ENCODE measurements around the gene HOXB5.

The HOXB5 gene

DNA sequence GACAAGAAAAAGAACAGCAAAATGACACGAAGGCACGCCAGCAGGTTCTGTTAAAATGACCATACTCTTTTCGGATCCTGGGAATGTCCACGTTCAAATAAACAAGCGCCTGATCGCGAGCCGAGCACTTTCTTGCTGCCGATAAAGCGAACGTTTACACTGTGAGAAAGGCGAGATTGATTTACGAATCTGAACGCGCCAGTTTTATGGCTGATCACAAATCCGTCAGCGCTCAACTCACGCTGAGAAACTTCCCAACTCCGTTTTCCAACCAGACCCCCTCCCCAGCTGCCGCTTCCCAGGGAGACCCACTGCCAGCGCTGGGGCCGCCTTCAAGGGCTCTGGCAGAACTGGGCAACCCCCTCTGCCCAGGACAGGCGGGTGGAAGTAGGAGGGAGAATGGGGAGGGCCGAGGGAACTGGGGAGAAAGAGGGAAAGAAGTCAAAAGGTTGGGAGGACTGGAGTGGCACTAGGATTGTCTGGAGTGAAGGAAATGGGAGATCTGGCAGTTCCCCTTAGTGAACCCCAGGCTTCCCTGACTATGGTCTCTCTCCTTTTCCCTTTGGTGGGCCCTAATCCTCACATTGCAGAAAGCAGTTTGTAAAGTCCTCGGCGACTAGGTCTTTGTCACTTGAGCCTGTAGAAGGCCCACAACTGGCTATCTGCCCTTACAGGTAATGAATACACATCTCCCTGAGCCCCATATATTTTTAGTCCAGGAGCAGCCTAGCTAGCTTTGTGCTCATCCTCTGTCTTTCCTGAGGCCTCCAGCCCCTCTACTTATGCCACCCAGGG, 22.4 kb downstream of the HOXB5 start:
- TF ChIP-seq, protein P1, sequence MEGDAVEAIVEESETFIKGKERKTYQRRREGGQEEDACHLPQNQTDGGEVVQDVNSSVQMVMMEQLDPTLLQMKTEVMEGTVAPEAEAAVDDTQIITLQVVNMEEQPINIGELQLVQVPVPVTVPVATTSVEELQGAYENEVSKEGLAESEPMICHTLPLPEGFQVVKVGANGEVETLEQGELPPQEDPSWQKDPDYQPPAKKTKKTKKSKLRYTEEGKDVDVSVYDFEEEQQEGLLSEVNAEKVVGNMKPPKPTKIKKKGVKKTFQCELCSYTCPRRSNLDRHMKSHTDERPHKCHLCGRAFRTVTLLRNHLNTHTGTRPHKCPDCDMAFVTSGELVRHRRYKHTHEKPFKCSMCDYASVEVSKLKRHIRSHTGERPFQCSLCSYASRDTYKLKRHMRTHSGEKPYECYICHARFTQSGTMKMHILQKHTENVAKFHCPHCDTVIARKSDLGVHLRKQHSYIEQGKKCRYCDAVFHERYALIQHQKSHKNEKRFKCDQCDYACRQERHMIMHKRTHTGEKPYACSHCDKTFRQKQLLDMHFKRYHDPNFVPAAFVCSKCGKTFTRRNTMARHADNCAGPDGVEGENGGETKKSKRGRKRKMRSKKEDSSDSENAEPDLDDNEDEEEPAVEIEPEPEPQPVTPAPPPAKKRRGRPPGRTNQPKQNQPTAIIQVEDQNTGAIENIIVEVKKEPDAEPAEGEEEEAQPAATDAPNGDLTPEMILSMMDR (IDR thresholded peaks at IDR 0.05; ENCODE audit: low read depth, low read length), result no peak
- in situ Hi-C loops (cut with HindIII; ENCODE audit: low sequenced_read_pairs), result no loop called here
- H3K4me3 ChIP-seq (ENCODE audit: low read depth, low read length), result peak overlapping the region; percentile 77
- DNase-seq (ENCODE audit: low read depth, low spot score), result no peak

DNA sequence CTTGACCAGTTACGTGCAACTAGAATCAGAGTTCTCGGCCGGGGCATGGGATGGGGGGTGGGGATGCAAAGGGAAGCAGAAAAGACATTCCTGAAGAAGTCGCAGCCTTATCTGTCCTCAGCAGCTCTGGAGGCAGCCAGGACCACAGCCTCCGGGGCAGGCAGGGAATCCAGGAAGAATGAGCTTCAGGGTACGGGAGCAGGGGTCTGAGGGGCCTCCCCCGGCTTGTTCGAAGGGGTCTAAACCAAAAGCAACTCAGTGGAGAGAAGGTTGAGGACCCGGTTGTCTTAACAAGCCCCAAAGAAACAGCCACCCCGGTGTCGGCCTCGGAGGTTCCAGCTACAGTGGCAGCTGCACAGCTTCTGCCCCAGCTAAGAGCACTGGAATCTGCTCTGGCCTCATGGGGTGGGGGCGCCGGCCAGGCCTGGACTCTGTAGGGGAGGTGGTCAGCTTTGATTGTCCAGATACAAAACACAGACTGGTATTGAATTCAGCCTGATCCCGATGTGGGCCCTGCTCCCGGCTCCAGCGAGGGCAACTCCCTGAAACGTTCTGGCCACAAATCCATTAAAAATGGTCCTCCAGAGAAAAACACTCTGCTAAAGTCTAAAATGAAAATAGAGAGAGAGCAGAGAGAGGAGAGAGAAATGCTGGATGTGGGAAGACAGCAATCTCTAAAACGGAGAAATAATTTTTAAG, 23.1 kb downstream of the HOXB5 start:
- DNase-seq (ENCODE audit: low read depth, low spot score), result no peak
- TF ChIP-seq, protein P1 (IDR thresholded peaks at IDR 0.05; ENCODE audit: low read depth, low read length), result no peak
- H3K4me3 ChIP-seq (ENCODE audit: low read depth, low read length), result peak overlapping the region; percentile 77
- in situ Hi-C loops (cut with HindIII; ENCODE audit: low sequenced_read_pairs), result no loop called here

DNA sequence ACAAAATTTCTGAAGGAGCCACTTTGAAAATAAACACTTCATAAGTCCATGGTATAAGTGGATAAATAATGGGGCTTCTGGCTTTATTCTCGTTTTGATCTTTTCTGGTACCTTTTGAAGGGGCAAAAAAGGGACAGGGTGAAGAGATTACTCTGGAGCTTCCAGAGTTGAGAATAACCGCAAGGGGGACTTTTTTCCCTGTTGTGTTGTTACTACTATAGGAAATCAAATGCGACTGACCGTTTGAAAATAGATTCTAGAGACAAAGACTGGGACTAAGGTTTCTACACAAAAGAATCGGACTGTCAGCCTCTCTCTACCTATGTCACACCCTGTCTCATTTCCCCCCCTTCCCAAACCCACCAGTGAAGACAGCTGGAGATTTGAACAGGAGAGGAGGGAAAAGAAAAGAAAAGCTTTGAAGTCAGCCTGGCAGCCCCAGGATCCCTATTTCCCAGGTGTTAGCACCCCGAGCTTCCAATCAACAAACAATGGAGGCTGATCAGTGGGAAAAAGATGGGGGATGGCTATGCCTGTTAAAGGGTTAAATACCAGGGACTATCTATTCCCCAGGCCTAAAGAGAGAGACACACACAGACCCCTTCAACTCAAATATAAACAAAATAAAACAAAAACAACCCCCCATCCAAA, 23.8 kb downstream of the HOXB5 start:
- DNase-seq (ENCODE audit: low read depth, low spot score), result no peak

DNA sequence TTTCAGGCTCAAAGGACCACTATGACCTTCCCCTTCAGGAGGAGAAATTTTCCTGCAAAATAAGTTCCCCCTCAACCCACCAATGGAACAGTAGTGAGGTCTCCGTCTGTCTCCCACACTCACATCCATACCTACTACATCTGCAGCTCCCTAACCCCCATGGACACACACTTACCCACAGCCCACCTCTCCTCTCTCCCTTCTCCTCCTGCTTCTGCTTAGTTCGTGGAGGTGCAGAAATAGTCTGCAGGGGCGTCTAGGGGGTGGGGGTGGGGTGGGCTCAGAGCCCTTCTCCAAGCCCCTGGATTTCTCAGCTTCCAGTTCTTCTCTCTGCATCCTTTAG, 24.4 kb downstream of the HOXB5 start:
- peak overlapping the region; percentile 77 for H3K4me3 ChIP-seq (ENCODE audit: low read depth, low read length)
- TF ChIP-seq, protein P1 (IDR thresholded peaks at IDR 0.05; ENCODE audit: low read depth, low read length), result no peak
- in situ Hi-C loops (cut with HindIII; ENCODE audit: low sequenced_read_pairs), result no loop called here
- DNase-seq (ENCODE audit: low read depth, low spot score), result no peak

More for the DNA sequence above, 23.8 kb downstream of the HOXB5 start:
- TF ChIP-seq, protein P1 (IDR thresholded peaks at IDR 0.05; ENCODE audit: low read depth, low read length), result no peak
- peak overlapping the region; percentile 77 for H3K4me3 ChIP-seq (ENCODE audit: low read depth, low read length)
- in situ Hi-C loops (cut with HindIII; ENCODE audit: low sequenced_read_pairs), result no loop called here

DNA sequence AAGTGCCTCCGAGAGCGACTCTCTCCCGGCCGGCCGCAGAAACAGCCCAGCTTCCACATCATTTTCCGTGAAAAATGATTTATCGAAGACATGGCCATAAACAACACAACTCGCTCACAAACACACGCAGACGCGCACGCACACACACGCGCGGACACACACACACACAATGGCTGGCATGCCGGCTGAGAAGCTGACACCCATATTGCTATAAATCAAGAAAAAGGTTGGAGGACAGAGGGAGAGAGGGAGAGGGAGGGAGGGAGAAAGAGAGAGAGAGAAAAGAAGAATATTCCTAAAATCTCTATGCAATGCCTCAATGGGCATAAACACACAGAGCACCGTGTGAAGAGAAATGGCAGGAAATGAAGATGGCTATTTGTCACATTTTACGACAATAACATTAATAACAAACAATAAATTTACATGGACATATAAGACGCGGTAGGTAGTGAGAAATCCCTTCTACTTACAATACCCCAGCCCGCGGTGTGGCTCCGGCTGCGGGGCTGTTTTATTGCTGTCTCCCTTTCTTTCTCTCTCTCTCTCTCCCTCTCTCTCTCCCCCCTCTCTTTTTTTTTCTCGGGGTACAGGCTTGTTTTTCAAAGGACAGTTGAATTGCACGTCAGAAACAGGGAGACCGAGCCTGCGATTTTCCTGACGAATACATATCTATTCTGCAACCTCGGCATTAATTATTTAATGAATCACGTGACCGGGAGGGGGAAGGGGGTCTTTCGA, 24.9 kb downstream of the HOXB5 start:
- TF ChIP-seq, protein P1 (IDR thresholded peaks at IDR 0.05; ENCODE audit: low read depth, low read length), result no peak
- DNase-seq (ENCODE audit: low read depth, low spot score), result no peak
- in situ Hi-C loops (cut with HindIII; ENCODE audit: low sequenced_read_pairs), result no loop called here
- H3K4me3 ChIP-seq (ENCODE audit: low read depth, low read length), result peak overlapping the region; percentile 77
